GM21526 (cell line): ENCODE data around the gene GPR37L1.

Experiments used
- ATAC-seq: cut with Tn5 transposase; IDR thresholded peaks from one replicate; pipeline ENCODE4 v1.9.1; 2021; ENCODE audit warnings: moderate library complexity; ENCODE audit not compliant: unreplicated experiment, low FRiP score

The GPR37L1 gene

DNA sequence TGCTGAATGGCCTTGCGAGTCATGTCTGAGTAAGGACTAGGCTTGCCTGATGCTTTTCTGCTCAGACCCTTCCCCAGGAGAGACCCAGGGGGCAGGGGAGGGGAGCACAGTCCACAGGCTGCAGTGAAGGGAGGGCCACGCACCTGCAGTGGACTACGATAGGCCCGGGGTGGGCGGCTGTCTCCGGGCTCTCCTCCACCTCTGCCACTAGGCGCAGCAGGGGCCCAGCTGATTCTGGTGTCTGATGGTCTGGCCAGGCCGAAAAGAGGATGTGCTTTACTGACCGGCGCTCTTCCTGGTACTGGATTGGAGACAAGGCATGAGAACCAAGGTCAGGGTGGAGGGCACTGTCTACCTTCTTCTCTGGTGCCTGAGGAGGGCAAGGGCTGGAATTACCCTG lies 29.7 kb downstream of the GPR37L1 start:
- no peak for ATAC-seq

DNA sequence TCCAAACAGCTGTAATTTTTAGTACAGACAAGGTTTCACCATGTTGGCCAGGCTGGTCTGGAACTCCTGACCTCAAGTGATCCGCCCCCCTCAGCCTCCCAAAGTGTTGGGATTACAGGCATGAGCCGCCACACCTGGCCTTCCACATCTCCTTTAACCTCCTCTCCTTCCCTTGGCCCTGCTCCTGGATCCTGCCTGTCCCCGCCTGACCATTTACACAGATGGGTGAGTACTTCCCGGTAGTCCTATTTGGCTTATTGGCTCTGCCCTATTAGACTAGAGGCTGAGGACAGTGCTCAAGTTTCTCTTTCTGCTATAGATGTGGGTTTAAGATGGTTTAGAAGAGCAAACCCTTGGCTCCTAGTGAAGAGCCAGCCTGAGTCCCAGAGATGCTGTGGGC lies 30.6 kb downstream of the GPR37L1 start:
- no peak for ATAC-seq

DNA sequence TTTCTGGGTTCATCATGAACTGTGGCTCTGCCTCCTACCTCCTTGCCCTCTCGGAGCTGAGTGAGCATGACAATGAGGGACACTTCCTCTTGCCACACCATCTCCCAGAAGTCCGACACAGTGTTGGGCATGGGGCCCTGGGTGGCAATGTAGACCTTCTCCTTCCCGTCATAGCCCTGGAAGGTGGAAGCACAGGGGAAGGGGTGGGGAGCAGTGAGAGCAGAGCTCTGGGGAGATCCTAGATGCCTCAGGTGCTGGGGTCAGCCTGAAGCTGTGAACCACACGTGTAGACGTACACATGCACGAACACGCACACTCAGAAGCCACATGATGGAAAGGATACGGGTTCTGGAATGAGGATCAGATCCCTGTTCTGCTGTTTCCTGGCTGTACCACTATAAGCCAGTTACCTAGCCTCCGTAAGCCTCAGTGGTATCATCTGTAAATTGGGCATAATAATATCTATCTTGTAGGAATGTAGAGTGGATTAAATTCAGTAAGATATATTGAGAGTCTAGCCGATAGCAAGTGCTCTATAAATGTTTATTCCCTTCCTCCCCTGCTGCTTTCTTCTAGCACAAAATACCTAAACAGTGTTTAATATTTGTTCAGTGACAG lies 31.5 kb downstream of the GPR37L1 start:
- ATAC-seq, result no peak

DNA sequence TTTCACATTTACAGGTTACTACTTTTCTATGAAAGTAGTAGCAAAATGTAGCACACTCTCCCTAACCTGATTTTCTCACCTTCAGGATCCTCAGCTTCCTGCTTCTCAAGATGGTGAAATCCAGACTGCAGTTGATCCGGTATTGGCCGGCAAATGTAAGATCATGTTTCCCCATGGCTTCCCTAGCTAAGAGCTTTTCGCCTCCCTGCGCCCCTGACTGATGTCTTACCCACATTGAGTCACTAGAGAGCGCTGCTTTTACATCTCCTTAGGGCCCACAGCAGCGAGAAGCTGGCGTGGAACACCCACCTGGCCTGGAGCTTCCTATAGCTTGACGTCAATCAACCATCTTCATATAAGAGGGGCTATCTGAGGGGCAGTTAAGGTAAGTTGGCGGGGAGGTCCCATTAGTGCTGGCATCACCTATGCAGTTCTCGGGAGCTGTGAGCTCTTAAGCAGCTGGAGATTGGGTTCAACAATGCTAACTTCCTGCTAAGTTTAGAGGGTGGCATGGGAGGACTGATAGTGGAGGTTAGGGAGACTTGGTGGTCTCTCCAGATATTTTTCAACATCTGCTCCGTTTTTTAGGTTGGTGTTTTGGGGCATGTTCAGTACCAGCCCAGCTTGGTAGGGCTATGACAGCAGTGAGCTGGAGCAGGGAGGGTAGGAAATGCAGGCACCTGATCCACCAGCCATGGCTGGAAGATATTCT lies 32.2 kb downstream of the GPR37L1 start:
- no peak for ATAC-seq

DNA sequence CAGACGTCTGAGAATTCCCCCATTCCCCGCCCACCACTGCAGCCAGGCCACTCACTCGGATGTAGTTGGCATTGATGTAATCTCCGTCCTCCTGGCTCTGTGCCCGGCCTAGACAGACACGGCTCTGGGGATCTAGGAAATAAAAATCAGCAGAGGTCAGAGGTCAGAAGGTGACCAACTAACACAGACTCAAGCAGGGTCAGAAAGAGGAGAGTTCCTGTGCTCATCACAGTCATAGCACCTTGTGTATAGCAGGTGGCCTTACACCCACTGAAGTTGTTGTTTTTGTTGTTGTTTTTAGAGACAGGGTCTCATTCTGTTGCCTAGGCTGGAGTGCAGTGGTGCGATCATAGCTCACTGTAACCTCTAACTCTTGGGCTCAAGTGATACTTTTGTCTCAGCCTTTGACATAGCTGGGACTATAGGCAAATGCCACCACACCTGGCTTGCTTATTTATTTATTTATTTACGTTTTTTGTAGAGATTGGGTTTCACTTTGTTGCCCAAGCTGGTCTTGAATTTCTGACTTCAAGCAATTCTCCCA lies 32.8 kb downstream of the GPR37L1 start:
- ATAC-seq, result no peak

DNA sequence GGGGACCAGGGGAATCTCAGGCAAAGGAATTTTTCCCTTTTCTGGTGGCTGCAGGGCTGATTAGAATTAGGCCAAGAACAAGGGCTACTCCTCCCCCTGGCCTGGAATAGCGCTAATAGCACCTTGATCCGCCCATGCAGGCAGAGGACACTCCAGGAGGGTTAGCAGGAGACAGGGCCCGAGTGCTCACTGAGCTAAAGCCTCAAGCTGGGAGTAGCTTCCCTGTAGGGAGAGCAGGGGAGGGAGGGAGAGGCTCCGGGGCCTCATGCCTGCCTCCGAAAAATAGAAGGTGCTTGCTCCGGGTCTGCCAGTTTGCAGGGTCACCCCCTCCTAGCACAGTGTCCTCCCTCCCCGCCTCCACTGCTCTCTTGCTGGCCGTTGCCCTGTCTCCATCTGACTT lies 33.9 kb downstream of the GPR37L1 start:
- ATAC-seq, result no peak

DNA sequence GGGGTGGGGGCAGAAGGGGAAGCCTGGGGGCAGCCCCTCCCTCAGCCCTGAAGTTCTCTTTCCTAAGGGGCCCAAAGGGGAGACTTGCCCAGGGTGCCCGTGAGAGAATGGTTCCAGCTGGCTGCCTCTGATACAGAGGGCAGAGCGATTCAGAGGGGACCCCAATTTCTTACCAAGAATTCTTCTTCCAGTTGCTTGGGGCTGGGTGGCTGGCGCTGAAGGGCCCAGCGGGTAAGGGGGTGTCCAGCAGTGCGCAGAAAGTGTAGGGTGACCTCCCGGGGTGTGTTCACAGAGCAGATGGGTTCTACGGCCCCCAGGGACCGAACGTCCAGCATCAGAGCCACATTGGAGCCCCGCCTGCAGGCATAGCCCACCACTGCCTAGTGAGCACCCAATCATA lies 35.2 kb downstream of the GPR37L1 start:
- ATAC-seq, result no peak

DNA sequence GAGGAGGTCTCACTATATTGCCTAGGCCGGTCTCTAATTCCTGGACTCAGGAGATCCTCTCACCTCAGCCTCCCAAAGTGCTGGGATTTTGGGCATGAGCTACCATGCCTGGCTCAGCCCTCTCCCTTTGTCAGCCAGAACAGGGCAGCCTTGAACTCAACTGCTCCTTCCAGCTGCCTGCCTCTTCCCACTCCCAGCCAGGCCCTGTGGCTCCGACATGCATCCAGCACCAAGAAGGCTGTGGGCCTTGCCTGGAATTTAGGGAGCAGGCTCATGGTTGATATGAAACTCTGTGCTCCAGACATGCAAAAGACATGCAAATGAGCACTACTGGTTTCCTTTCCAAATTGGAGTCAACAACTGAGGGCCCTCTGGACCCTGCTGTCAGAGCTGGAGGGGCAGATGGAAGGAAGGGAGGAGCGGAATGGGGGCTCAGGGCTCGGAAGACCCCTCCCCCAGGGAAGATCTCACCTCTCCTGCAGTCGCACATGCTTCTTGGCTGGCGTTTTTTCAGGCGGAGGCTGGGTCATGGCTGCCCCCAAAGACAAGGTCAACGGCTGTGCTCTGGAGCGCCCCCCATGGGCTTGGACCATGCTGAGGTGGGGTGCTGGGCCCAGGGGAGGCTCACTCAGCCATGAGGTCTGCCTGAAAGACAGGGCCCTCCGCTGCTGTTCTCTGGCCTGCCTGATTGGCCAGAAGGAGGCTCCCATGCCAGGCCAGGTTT lies 36.3 kb downstream of the GPR37L1 start:
- ATAC-seq, result no peak

DNA sequence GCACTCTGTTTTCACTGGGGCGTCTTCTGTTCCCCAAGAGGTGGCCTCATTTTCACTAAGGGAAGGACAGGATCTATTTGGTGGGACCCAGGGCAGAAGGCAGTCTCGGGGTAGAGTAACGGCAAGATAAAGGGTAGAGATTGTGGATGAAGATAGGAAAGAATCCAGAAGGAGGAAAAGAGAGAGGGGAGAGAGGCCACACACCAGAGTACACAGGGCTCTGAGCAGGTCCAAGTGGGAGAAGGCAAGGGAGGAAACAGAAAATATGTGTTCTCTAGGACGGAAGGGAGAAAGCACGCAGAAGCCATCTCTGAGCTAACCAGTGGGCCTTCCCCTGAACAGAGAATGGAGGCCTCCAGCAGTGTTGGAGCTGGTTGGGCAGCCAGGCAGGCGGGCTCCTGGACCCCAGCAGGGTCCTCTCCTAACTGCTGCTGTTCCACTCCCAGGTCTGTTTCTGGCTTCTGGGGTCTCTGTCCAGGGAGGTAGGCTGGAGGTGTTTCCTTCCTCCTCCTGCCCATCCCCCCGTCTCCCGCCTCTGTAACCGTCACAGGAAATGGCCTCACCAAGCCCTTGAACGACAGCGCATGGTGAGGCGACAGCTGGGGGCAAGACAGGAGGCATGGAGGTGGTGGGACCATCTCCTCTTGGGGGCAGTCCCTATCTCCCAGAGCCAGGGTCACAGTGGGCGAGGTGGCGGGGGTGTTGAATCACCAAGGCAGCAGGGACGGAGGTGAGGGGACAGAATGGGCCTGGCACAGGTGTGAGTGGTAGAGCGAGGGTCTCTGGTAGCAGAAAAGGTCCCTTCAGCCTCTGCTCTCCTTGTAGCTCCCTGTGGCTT lies 37.0 kb downstream of the GPR37L1 start:
- no peak for ATAC-seq

DNA sequence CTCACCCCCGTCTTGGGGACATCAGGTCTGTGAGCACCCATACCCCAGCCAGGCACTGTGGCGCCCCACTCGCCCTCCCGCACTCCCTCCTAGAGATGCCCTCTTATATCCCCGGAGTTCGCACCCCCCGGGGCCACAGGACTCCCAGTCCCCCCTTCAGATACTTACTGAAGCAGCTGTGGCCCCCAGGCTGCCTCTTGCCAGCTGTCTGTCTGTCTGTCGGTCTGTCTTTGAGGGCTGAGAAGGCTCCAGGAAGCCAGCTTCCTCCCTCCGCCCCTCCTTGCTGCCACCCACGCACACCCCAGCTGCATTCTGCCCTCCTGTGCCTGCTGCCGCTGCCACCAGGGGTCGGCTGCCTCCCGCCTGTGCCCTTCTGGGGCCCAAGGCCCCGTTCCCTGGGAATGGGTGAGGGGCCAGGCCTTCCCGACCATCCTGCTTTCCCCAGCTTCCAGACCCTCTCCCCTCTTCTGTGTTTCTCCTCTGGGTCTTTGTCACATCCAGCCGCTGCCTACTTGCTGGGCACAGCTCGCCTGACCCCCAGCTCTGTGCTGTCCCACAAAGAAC lies 37.7 kb downstream of the GPR37L1 start, which contains the start of gene PTPN7:
Gene PTPN7 (minus strand): TSS at position 226 of the 564 bp plus-strand sequence. CDS start 1,200 bp downstream, outside the sequence.
- no peak for ATAC-seq

DNA sequence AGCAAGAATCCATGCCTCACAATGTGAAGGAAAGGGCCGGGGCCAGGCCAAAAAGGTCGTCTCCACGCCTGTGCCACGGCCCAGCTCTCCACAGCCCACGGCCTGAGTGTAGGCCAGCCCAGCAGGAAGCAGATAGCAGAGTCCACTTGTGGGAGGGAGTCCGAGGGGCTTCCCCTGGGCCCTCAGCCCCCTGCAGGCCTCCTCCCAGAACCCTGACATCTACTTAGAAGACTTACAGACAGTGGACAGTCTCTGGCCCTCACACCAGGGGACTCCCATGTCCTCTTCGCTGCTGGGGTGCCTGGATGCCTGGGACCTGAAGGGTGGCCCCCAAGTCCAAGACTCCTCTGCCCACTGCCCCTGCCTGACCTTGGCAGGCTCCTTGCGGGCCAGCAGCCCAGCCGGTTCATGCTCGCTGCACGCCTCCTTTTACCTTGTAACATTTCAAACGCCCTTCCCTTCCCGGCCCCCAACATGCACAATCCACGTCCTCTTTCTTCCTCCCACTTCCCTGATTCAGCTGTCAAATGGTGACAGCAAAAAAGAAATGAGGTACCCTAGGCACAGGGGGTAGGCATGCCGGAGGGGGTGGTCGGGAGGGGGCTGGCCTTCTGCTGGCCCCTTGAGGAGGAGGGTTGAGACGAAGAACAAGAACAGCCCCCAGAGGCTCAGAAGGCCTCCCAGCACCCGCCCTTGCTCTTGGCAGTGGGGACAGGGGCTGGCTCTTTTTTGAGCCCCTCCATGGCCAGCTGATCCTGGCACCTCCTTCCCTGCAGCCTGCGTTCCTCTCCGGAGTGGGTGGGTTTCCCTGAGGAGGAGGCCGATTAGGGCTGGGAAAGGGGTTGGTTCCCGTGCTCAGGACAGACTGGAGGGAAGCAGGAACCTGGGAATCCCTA lies 38.7 kb downstream of the GPR37L1 start:
- no peak for ATAC-seq

DNA sequence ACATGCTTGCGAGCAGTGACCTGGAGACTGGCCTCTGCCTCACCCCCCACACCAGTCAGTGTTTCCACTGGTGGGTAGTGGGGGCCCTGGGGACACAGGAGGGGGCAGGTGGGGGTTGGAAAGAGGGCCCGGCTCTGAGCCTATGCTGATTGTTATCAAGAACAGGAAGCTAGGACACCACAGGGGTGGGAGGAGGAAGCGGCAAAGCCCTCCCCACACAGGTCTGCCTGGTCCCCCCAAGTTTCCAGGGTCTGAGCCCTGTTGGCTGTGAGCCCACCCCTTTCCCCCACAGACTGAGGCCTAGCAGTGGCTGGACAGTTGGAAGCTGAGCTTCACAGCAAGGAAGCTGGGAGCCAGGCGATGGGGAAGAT lies 39.3 kb downstream of the GPR37L1 start:
- no peak for ATAC-seq

DNA sequence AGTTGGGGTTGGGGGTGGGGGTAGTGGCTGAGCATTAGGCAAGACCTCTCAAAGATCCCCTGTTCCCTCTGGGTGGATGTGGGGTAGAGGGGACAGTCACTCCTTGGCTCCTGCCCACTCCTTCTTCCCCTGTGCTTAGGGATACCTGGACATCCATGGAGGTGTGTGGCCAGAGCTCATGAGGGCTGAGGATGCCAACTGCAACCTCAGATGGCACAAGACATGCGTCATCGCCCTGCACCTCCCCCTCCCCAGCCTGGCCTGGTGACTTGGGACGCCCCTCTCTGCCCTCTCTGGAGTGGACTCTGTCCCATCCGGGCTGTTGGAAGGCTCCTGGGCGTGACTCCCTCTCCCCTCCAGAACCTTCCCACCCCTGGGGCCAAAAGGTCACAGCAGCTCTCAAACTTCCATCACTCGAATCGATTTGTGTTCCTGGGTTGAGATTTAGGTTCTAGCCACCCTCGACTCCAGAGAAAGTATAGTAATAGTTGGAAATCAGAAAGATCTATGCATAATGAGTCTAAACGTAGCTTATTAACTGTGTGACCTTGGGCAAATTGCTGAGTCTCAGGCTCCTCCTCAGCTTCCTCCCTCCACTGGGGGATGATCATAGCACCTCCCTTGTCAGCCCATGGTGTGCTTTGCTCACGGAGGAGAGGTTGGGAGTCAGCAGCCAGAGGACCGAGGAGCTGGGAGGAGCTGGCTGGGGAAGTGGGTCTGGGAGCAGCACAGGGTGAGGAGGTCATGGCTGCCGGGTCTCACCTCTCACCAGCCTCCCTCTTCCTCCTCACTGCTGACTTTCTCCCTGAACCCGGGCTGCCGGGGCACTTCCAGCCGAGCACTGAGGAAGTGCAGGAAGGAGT lies 39.9 kb downstream of the GPR37L1 start:
- no peak for ATAC-seq

DNA sequence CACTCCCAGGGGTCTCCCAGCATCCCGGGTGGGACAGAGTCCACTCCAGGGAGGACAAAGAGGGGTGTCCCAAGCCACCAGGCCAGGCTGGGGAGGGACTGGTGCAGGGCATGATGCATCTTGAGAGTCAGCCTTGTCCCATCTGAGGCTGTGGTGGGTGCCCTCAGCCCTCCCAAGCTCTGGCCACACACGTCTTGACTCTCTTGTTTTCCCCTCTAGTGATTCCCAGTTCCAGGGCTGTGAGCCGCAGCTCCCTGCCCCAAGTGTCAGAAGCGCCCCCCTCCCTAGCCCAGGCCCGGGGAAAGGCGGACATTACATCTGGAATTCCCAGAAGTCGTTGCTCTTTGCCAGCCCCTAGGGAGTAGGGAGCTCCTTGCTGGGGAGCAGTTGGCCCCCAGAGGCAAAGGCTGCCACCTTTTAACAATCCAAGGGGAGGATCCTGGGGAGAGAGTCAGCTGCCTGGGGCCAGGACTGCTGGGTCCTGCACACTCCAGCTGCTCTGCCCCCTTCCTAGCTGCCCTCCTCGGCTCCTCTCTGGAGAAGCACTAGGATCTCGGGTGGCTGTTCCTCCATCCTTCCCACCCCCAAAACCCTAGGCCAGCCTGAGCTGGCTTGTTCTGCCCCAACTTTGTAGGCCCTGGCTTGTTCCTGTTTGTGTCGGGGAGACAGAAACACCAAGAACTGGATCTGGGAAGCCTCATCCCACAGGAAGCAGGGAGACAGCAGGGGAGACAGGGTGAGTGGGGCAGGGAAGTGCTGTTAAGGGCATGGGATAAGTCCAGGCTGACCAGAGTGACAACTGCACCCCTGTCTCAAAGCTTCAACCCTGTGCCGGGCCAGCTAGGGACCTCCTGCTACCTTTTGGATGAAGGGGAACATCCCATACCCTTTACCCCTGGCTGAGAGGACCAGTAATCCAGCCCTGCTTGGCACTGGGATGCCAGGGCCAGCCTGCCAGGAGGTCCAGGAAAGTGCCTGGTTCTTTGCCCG lies 40.9 kb downstream of the GPR37L1 start:
- no peak for ATAC-seq

DNA sequence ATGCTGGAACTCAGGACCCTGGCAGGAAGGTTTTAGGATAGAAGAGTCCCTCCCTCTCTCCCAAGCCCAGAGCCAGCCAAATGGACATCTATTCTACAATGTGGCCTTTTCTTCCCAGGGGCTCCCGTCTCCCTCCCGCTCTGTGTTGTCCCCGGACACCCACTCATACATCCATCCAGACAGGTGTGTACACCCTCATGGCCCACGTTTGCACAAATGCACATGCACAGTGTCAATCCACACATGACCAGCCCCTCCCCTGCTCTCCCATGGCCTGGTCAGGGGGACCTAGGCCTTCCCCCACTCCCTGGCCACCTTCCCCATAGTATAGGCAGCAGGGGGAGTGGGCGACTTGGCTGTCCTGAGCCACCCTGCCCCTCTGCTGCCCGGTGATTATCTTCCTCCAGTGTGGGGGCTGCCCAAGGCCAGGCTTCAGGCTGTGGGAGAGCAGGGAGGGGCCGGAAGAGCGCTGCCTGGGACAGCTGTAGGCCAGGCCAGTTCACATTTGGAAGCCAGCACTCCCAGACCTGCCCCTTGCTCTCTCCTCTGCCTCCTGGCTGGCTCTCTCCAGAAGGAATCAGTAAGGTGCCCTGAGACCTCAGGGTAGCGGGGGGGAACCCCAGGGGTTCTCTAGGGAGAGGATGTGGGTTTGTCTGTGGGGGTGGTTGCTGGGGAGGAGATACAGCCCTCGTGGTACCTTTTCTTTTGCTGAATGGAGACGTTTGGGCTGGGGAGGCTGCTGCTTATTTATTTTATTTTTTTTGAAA lies 41.7 kb downstream of the GPR37L1 start:
- ATAC-seq, result no peak

DNA sequence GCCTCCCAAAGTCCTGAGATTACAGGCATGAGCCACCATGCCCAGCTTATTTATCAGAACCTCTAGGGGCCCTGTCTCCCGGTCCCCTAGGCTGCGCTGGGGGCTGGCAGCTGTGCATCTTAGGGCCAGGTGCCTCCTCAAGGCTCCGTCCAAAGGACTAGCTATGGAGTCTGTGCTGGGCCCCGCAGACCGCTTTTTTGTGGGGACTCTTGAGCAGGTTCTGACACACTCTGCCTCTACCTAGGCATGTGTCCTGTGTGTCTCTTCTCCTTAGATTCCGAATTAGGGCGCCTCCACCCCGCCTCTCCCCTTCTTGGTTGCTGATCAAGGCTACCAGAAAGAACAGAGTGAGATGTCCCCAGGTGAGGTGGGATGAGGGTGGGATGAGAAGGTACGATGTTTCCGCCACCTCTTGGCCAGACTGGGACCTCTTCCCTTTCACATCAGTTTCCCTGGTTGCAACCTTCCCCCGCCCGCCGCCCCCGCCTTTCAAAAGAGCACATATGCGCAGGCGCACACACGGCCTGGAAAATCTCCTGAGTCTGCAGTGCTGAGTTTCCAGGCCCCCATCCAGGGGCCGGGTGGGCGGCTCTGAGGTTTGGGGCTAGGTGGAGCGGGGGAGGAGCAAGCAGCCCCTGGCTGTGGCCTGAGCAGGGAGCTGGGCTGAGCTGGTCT lies 42.7 kb downstream of the GPR37L1 start:
- ATAC-seq, result no peak
